GM12878 (cell line): ENCODE data around the gene STX8. TPM values are rescaled to one million over a fixed set of nuclear protein-coding genes. Genes with fewer than 3 reads are reported as not detected.
A peak's percentile ranks its signal among the peaks of the same experiment; 100 is the strongest.

Experiments
- ATAC-seq: fragments of 200-7000 bp; cut with Tn5 transposase; 3 replicates; pipeline ENCODE4 v1.9.1; 2020; ENCODE audit warnings: mild to moderate bottlenecking, moderate library complexity
- BruUV-seq: library from RNA; stranded (reverse); fragments of 400-500 nt; replicated peaks from 2 replicates; lab custom pipeline; 2021; lab: Mats Ljungman, UMichigan
- CTCF ChIA-PET: fragments of 300-600 bp; sonication (Branson Sonifier 250); formaldehyde crosslinking; extraction: SDS; loops from one replicate; lab custom pipeline; 2021; ENCODE audit warnings: inconsistent platforms; lab: Yijun Ruan, JAX
- POLR2A ChIA-PET: fragments of 350-600 bp; formaldehyde crosslinking; extraction: SDS; loops from one replicate; lab custom pipeline; 2021; ENCODE audit warnings: inconsistent platforms; lab: Charles Lee
- RAD21 ChIA-PET: fragments of 300-600 bp; sonication (Branson Sonifier 250); formaldehyde crosslinking; loops from one replicate; lab custom pipeline; 2023; ENCODE audit warnings: antibody characterized with exemption; ENCODE audit not compliant: unreplicated experiment; lab: Charles Lee
- SMC1A ChIA-PET: fragments of 300-600 bp; sonication (Branson Sonifier 250); formaldehyde crosslinking; loops from one replicate; lab custom pipeline; 2023; ENCODE audit not compliant: unreplicated experiment, uncharacterized antibody; lab: Charles Lee
- DNase-seq: peaks from one replicate; pipeline ENCODE4 v3.0.0-alpha.2; 2011; ENCODE audit warnings: low read depth, low spot score
- FAIRE-seq: peaks from 3 replicates; lab custom pipeline; 2011; peaks lifted over from hg19 to GRCh38; lab: Jason Lieb, UNC
- H2AFZ ChIP-seq: 2 replicates; pipeline ENCODE4 v1.6.0; 2011; ENCODE audit warnings: low read depth, low read length, control low read depth; ENCODE audit not compliant: control insufficient read depth
- H3K27ac ChIP-seq: 2 replicates; pipeline ENCODE4 v1.5.1; 2011; ENCODE audit warnings: control low read depth; ENCODE audit not compliant: control insufficient read depth, insufficient read depth
- H3K27me3 ChIP-seq, 2 experiments: replicated peaks in 1 of 2; 2 replicates each; pipeline versions ENCODE4 v1.6.0 to v1.6.1; 2011; ENCODE audit warnings: low read length in 1 of 2; ENCODE audit not compliant: control insufficient read depth in 2 of 2, insufficient read depth in 2 of 2
- H3K36me3 ChIP-seq, 2 experiments: 2 replicates each; pipeline ENCODE4 v1.5.1; 2011; ENCODE audit warnings: low read length in 1 of 2; ENCODE audit not compliant: control insufficient read depth in 2 of 2, insufficient read depth in 2 of 2
- H3K4me1 ChIP-seq: 2 replicates; pipeline ENCODE4 v1.6.1; 2011; ENCODE audit warnings: mild to moderate bottlenecking, low read length, moderate library complexity, mixed read lengths; ENCODE audit not compliant: control insufficient read depth, insufficient read depth
- H3K4me2 ChIP-seq: 2 replicates; pipeline ENCODE4 v1.6.0; 2011; ENCODE audit warnings: control low read depth; ENCODE audit not compliant: control insufficient read depth, insufficient read depth
- H3K4me3 ChIP-seq: fragments of 200-600 bp; sonication (generic); 2 replicates; pipeline ENCODE4 v1.5.1; 2016
- H3K79me2 ChIP-seq: 2 replicates; pipeline ENCODE4 v1.6.0; 2011; ENCODE audit warnings: low read length; ENCODE audit not compliant: control insufficient read depth, insufficient read depth
- H3K9ac ChIP-seq: 2 replicates; pipeline ENCODE4 v1.8.0; 2011; ENCODE audit warnings: low read length, control low read depth, mixed read lengths; ENCODE audit not compliant: control insufficient read depth, insufficient read depth
- H3K9me3 ChIP-seq: replicated peaks from 3 replicates; pipeline ENCODE4 v1.5.1; 2011; ENCODE audit warnings: mild to moderate bottlenecking, low read length; ENCODE audit not compliant: control insufficient read depth, insufficient read depth
- H4K20me1 ChIP-seq: 2 replicates; pipeline ENCODE4 v1.6.0; 2011; ENCODE audit not compliant: control insufficient read depth, insufficient read depth
- ATF7 ChIP-seq: fragments of 450-650 bp; IDR thresholded peaks from 2 replicates; pipeline ENCODE4 v1.6.1; 2016; ENCODE audit warnings: low read depth, mild to moderate bottlenecking
- IKZF1 ChIP-seq: fragments of 450-650 bp; conservative IDR thresholded peaks from 2 replicates; pipeline ENCODE4 v1.6.1; 2017; ENCODE audit warnings: antibody characterized with exemption, mild to moderate bottlenecking
- IKZF2 ChIP-seq, 2 experiments: fragments of 450-650 bp; IDR thresholded peaks; 2 replicates each; pipeline ENCODE4 v1.6.1; 2017; ENCODE audit warnings: mild to moderate bottlenecking in 2 of 2, moderate library complexity in 2 of 2
- SPI1 ChIP-seq: IDR thresholded peaks from 2 replicates; pipeline ENCODE4 v1.6.1; 2011; ENCODE audit warnings: low read depth, mild to moderate bottlenecking, low read length, moderate library complexity, borderline replicate concordance; ENCODE audit not compliant: insufficient read depth
- YY1 ChIP-seq: IDR thresholded peaks from 2 replicates; pipeline ENCODE4 v1.6.1; 2011; ENCODE audit warnings: low read depth, mild to moderate bottlenecking, low read length
- ZNF274 ChIP-seq: IDR thresholded peaks from one replicate; pipeline ENCODE4 v1.8.0; 2011; ENCODE audit not compliant: insufficient read length, insufficient read depth
- WGBS: methylation state at CpG from one replicate; pipeline ENCODE4 v1.1.6; 2016; ENCODE audit warnings: low lambda C conversion rate; ENCODE audit not compliant: insufficient replicate concordance, insufficient coverage; ENCODE audit errors: missing lambda C conversion rate; 5-methylcytosine and 5-hydroxymethylcytosine counted together
- in situ Hi-C: fragments of 300-500 bp; cut with MboI; formaldehyde crosslinking; loops from 9 replicates; pipeline ENCODE4 v1.14.3; 2018; ENCODE audit warnings: mixed read lengths
- intact Hi-C: fragments of 100-400 bp; cut with micrococcal nuclease; formaldehyde crosslinking; loops from one replicate; pipeline ENCODE4 v1.14.2; 2022; ENCODE audit not compliant: unreplicated experiment
- polyA plus RNA-seq, 11 experiments: library from polyadenylated mRNA; depleted of rRNA in 4 of 11; unstranded in 6 of 11; stranded (reverse) in 5 of 11; fragments of >200 nt; fragmentation: Nextera tagmentation in 4 of 11; fragmentation: Illumina TruSeq in 1 of 11; extraction: Ambion mirVana in 4 of 11; extraction: Trizol in 1 of 11; gene quantifications; 1 replicate in 1 of 11; 2 replicates in 10 of 11; pipeline versions ENCODE4 v1.2.1 to v1.2.3, GENCODE V29; 2011 to 2016; ENCODE audit warnings: inconsistent platforms in 2 of 11, missing spikeins in 2 of 11, low read depth in 1 of 11
- total RNA-seq, 4 experiments: library from RNA; depleted of rRNA in 3 of 4; stranded (reverse); fragments of >200 nt in 3 of 4; fragmentation: Illumina TruSeq in 1 of 4; extraction: Trizol in 1 of 4; gene quantifications; 2 replicates each; pipeline versions ENCODE4 v1.2.1 to v1.2.3, GENCODE V29; 2013 to 2021
- TF ChIP-seq, protein P1 (sequence below): fragments of 450-650 bp; IDR thresholded peaks from 2 replicates; pipeline ENCODE4 v1.6.1; 2017; ENCODE audit warnings: mild to moderate bottlenecking, moderate library complexity
- TF ChIP-seq, protein P2 (sequence below): IDR thresholded peaks from 2 replicates; pipeline ENCODE4 v1.6.1; 2011; ENCODE audit warnings: borderline replicate concordance, low read depth, mild to moderate bottlenecking, moderate library complexity, mixed read lengths, low read length; ENCODE audit not compliant: insufficient read depth; ENCODE audit errors: extremely low read length
- TF ChIP-seq, protein P3 (sequence below): fragments of 450-650 bp; IDR thresholded peaks from 2 replicates; pipeline ENCODE4 v1.6.1; 2016; ENCODE audit warnings: mild to moderate bottlenecking
- TF ChIP-seq, protein P4 (sequence below): fragments of 450-650 bp; IDR thresholded peaks from 2 replicates; pipeline ENCODE4 v1.6.1; 2017; ENCODE audit warnings: low read depth, mild to moderate bottlenecking, moderate library complexity

The STX8 gene
- total and polyA plus RNA-seq, 10 of the 15 experiments (the other 5 are each of a cell fraction or from before 2014, with no cell fraction given): 47.9 to 151 (median 72.9) TPM

DNA sequence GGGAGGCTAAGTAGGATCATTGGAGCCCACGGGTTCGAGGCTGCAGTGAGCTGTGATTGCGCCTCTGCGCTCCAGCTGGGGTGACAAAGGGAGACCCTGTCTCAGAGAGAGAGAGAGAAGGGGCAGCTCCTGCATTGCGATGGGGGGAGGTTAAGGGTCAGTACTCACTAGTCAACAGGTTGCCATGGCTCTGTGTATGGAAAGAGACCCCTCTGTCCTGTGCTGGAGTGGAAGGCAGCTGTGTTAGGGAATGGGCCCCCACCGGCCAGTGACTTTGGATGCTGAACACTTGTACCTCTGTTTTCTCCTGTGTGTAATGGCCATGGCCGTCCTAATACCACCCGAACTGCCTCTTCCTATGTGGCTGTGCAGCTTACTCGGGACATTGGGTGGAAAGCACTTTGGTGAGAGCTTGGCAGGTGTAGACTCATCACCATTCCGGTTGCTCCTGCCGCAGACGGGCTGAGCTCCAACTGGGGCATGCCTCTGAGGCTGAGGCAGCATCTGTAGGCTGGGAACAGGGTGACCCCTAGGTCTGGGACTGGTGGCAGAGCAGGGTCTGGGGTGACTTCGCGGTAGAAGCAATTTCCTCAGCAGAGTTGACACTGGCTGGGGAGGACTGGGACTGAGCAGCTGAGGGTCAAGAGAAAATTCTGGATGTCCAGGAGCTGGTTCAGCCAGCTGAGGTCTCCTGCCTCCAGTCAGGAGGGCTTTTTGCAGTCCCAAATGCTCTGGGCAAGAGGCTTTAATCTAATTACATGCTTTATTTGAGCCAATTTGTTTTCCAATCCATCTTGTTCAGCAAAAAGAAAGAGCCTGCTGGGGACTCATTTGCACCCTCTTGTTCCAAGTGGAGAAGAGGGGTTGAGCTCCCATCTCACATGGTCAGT lies 369.9 kb downstream of the STX8 start (continued):
- TF ChIP-seq, protein P1, sequence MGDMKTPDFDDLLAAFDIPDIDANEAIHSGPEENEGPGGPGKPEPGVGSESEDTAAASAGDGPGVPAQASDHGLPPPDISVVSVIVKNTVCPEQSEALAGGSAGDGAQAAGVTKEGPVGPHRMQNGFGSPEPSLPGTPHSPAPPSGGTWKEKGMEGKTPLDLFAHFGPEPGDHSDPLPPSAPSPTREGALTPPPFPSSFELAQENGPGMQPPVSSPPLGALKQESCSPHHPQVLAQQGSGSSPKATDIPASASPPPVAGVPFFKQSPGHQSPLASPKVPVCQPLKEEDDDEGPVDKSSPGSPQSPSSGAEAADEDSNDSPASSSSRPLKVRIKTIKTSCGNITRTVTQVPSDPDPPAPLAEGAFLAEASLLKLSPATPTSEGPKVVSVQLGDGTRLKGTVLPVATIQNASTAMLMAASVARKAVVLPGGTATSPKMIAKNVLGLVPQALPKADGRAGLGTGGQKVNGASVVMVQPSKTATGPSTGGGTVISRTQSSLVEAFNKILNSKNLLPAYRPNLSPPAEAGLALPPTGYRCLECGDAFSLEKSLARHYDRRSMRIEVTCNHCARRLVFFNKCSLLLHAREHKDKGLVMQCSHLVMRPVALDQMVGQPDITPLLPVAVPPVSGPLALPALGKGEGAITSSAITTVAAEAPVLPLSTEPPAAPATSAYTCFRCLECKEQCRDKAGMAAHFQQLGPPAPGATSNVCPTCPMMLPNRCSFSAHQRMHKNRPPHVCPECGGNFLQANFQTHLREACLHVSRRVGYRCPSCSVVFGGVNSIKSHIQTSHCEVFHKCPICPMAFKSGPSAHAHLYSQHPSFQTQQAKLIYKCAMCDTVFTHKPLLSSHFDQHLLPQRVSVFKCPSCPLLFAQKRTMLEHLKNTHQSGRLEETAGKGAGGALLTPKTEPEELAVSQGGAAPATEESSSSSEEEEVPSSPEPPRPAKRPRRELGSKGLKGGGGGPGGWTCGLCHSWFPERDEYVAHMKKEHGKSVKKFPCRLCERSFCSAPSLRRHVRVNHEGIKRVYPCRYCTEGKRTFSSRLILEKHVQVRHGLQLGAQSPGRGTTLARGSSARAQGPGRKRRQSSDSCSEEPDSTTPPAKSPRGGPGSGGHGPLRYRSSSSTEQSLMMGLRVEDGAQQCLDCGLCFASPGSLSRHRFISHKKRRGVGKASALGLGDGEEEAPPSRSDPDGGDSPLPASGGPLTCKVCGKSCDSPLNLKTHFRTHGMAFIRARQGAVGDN: no peak
- TF ChIP-seq, protein P2, sequence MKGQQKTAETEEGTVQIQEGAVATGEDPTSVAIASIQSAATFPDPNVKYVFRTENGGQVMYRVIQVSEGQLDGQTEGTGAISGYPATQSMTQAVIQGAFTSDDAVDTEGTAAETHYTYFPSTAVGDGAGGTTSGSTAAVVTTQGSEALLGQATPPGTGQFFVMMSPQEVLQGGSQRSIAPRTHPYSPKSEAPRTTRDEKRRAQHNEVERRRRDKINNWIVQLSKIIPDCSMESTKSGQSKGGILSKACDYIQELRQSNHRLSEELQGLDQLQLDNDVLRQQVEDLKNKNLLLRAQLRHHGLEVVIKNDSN: no peak

DNA sequence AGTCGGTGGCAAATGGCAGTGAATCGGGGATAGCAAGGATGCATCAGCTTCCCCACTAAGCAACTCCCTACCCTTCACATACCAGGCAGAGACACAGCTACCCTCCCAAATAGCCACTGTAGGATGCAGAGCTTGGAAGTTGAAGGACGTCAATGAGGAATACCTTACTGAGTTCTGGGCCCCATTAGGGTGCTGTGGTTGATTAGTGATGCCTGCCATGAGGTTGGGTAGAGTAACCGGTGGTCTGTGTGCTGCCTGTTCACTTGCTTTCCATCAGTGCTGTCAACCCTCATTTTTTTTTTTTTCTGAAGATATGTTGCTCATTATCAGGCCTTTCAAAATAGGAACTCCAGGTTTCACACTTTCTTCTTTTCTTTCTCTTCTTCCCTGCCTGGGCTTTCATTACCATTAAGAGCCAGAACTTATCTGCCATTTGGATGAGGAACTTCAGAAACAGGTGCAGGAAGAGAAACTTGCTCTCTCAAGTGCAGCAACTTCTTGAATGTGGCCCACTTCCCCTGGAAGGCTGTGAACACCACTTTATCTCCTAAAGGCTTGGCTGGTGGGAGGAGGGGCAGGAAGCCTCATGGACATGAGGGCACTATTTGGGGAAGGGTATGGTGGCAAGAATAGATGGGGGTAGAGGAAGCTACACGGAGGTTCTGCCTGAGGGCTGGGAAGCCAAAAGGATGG lies 370.8 kb downstream of the STX8 start:
- DNase-seq (no peak), ATAC-seq (no peak), FAIRE-seq (no peak)
- Histone ChIP-seq H4K20me1 (no peaks in the 10 kb centered on the region), H3K27ac (no peak overlapping the region), H2AFZ (no peak overlapping the region), H3K9ac (no peak overlapping the region), H3K4me2 (no peak overlapping the region), H3K4me3 (no peak overlapping the region), H3K9me3 (no peaks in the 10 kb centered on the region; the same call in 2 of the 3 replicates), H3K79me2 (no peaks in the 10 kb centered on the region), H3K27me3 (no peaks in the 10 kb centered on the region; a peak in 1 of 4 replicates), H3K4me1 (peaks cover 14% of the 10 kb centered on the region), H3K36me3 (no peaks in the 10 kb centered on the region)
- in situ Hi-C loops (no loop called here), intact Hi-C loops (no loop called here)
- POLR2A ChIA-PET: interaction anchor here (1.2 kb wide), 1 partner anchor 13 kb away, joined by 3 read pairs; no protein-coding TSS in a partner anchor
- 47% methylated on average over 4 of the region's 5 CpGs for WGBS
- CTCF ChIA-PET: interaction anchor here (0.6 to 0.8 kb wide), 3 partner anchors 9 to 1008 kb away, joined by 3 to 4 read pairs (median 4); no protein-coding TSS in a partner anchor
- no TSS peak for BruUV-seq
- RAD21 ChIA-PET: no interaction called here
- SMC1A ChIA-PET: interaction anchor here (0.7 to 1.1 kb wide), 2 partner anchors 9 to 84 kb away, joined by 3 read pairs; no protein-coding TSS in a partner anchor
- TF ChIP-seq ZNF274 (no peak), IKZF1 (peak; percentile 39; the same call in 1 of the 2 replicates), SPI1 (peak; percentile 47; the same call in 1 of the 2 replicates), ATF7 (no peak), YY1 (0 out of 2 replicates have a peak, but pooled peaks have one; percentile 8), IKZF2 (IDR thresholded peaks at IDR 0.05) (peak in 1 of 2 experiments; percentile 19; a peak in 2 of 4 replicates)
- TF ChIP-seq, protein P3, sequence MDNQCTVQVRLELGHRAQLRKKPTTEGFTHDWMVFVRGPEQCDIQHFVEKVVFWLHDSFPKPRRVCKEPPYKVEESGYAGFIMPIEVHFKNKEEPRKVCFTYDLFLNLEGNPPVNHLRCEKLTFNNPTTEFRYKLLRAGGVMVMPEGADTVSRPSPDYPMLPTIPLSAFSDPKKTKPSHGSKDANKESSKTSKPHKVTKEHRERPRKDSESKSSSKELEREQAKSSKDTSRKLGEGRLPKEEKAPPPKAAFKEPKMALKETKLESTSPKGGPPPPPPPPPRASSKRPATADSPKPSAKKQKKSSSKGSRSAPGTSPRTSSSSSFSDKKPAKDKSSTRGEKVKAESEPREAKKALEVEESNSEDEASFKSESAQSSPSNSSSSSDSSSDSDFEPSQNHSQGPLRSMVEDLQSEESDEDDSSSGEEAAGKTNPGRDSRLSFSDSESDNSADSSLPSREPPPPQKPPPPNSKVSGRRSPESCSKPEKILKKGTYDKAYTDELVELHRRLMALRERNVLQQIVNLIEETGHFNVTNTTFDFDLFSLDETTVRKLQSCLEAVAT: peak; percentile 96
- TF ChIP-seq, protein P4, sequence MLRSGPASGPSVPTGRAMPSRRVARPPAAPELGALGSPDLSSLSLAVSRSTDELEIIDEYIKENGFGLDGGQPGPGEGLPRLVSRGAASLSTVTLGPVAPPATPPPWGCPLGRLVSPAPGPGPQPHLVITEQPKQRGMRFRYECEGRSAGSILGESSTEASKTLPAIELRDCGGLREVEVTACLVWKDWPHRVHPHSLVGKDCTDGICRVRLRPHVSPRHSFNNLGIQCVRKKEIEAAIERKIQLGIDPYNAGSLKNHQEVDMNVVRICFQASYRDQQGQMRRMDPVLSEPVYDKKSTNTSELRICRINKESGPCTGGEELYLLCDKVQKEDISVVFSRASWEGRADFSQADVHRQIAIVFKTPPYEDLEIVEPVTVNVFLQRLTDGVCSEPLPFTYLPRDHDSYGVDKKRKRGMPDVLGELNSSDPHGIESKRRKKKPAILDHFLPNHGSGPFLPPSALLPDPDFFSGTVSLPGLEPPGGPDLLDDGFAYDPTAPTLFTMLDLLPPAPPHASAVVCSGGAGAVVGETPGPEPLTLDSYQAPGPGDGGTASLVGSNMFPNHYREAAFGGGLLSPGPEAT: 0 out of 2 replicates have a peak, but pooled peaks have one; percentile 31
